Measurements from ENCODE around the gene RIOK1. TPM values are rescaled to one million over a fixed set of nuclear protein-coding genes. Genes with fewer than 3 reads are reported as not detected.

The RIOK1 gene
- total RNA-seq, 1 donor from 2014 or later = 25.2 TPM

GRCh38 chr6:7409740-7410139 lies 20.1 kb downstream of the RIOK1 start:
- DNase-seq (ENCODE audit: low read depth in 2 of 2) = no peak

- no peak for DNase-seq (ENCODE audit: low read depth in 2 of 2)
These were observed 21.2 kb downstream of the RIOK1 start for GRCh38 chr6:7410851-7411250.

- DNase-seq (ENCODE audit: low read depth in 2 of 2) = no peak
These were observed 21.7 kb downstream of the RIOK1 start for GRCh38 chr6:7411328-7411727.

DNA sequence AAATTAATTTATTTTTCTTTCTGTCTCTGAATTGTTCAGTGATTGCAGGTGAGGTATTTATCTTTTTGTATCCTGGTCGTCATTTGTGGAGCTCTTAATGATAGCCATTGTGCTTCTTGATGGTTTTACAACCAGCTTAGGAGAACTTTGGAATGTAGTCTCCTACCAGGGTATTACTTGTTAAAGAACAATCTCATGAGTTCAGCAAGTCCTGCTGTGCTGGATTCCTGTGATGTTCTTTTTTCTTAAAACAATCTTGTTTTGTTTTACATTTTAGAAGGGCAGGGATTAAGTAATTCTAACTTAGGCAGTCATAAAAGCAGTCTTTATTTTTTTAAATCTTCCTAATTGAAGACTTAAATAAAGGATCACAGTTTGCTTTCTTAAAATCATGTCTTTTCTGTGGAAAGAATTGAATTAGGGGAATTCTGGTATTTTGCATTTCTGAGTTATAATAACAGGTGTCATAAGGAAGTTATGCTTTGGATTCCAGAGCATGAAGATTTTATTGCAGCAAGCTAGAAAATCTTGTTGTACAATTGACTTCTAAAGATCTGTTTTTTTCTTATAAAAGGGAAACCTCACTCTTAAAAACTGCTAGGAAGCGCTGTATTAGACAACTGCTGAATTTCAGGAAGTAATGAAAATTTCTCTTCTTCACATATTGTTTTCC lies 23.7 kb downstream of the RIOK1 start:
- no peak for DNase-seq (ENCODE audit: low read depth in 2 of 2)

DNA sequence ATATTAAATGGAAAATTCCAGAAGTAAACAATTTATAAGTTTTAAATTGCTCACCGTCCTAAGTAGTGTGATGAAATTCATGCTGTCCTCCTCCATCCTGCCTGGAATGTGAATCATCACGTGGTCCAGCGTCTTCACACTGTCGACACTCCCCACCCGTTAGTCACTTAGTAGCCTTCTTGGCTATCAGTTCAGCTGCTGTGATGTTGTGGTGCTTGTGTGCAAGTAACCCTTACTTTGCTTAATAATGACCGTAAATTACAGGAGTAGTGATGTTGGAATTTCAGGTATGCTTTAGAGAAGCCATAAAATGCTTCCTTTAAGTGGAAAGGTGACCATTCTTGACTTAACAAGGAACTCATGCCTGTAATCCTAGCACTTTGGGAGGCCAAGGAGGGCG lies 25.2 kb downstream of the RIOK1 start:
- DNase-seq (ENCODE audit: low read depth in 2 of 2) = no peak

GRCh38 chr6:7417684-7418083 lies 28.1 kb downstream of the RIOK1 start:
- DNase-seq (ENCODE audit: low read depth in 2 of 2) = no peak

GRCh38 chr6:7418238-7418905 lies 28.8 kb downstream of the RIOK1 start:
- no peak for DNase-seq (ENCODE audit: low read depth in 2 of 2)

- DNase-seq (ENCODE audit: low read depth in 2 of 2) = no peak
These were observed 29.5 kb downstream of the RIOK1 start for GRCh38 chr6:7419065-7419464.

DNA sequence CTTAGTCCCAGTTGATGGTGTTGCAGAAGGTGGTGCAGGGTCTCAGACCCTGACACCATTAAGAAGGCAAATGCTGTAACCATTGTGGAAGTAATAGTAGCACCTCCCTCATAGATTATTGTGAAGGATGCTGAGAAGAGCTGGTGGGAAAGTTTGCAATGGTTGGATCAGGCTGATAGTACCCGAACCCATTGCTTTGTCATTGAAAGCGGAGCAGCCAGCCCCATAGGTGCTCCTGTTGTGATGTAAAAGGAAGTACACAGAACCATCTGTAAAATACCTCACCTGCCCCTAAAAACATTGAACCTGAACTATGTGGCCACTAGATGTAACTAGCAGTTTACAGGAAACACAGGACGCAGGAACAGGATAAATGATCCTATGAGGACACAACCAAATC lies 31.5 kb downstream of the RIOK1 start:
- DNase-seq (ENCODE audit: low read depth in 2 of 2) = no peak

GRCh38 chr6:7424058-7424457 lies 34.5 kb downstream of the RIOK1 start:
- DNase-seq (ENCODE audit: low read depth in 2 of 2) = no peak

GRCh38 chr6:7424967-7425807 lies 35.6 kb downstream of the RIOK1 start:
- peak; percentile 13 to 45 for DNase-seq (ENCODE audit: low read depth in 2 of 2)

- no peak for DNase-seq (ENCODE audit: low read depth in 2 of 2)
These were observed 36.2 kb downstream of the RIOK1 start for GRCh38 chr6:7425808-7426190.

GRCh38 chr6:7426447-7427169 lies 37.0 kb downstream of the RIOK1 start:
- no peak for DNase-seq (ENCODE audit: low read depth in 2 of 2)

GRCh38 chr6:7431313-7431673 lies 41.7 kb downstream of the RIOK1 start:
- DNase-seq (ENCODE audit: low read depth in 2 of 2) = no peak

- no peak for DNase-seq (ENCODE audit: low read depth in 2 of 2)
These were observed 42.2 kb downstream of the RIOK1 start for GRCh38 chr6:7431674-7432390.

DNA sequence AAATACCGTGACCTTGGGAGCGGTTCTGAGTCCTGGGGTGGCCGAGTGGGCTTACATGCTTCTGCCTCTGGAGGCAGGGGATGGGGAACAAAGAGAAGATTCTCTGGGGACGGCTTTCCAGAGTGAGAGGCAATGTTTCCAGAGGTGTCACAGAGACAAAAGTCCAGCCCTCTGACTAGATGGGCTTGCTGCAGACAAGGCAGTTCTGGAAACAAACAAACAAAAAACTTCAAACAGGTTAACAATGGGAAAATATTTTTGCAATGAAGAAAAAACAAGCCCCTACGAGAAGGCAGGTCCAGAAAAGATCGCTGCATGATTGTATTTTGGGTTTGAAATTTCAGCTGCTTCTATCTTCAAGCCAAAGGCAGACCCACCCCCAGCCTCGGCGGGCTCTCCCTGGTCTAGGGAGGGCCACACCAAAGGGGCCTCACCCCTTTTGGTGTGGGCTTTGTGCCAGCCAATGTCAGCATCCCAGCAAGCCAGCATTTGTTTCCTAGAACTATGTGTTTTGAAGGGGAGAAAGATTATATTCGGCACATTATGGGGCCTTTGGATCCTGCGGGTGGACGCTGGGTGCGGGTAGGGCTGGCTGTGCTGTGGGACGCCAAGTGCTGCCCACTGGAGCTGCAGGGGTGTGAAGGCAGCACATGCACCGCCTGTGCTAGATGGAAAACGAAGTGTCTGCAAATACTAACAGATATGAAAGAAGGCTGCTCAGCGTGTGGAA lies 42.9 kb downstream of the RIOK1 start:
- DNase-seq (ENCODE audit: low read depth in 2 of 2) = no peak

- no peak for DNase-seq (ENCODE audit: low read depth in 2 of 2)
These were observed 43.6 kb downstream of the RIOK1 start for GRCh38 chr6:7433121-7433617.

GRCh38 chr6:7434672-7435071 lies 45.1 kb downstream of the RIOK1 start:
- DNase-seq (ENCODE audit: low read depth in 2 of 2) = no peak

DNA sequence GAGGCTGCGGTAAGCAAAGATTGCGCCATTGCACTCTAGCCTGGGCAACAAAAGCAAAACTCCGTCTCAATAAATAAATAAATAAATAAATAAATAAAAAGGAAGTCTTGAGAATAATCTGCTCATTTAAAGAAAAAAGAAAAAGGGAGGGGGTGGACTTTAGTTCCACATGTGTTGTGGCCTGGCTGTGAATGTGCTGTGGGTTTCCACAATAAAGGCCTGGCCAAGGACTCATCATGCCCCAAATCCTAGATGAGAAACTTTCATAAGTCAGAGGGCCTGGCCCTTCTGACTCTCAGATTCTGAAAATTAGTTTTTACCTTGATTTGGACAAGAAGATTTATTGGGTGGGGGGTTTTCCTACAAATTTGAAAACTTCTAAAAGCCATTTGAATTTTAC lies 48.4 kb downstream of the RIOK1 start:
- DNase-seq (ENCODE audit: low read depth in 2 of 2) = no peak

GRCh38 chr6:7439228-7439627 lies 49.6 kb downstream of the RIOK1 start:
- no peak for DNase-seq (ENCODE audit: low read depth in 2 of 2)
